Hematopoietic multipotent progenitor cell treated with erythropoietin and hydrocortisone succinate and interleukin-3 and kit ligand, for 8 days (in vitro differentiated cells): ENCODE data around the gene TTR.

Experiments used
- DNase-seq: peaks from one replicate; pipeline ENCODE4 v3.0.0-alpha.2; 2015

The TTR gene

GRCh38 chr18:31617031-31617717 is 25.5 kb downstream of the TTR start:
- no peak for DNase-seq

- DNase-seq: no peak
Observed at GRCh38 chr18:31618801-31619200, 27.1 kb downstream of the TTR start.

- DNase-seq: no peak
Observed at GRCh38 chr18:31619291-31619690, 27.6 kb downstream of the TTR start.

DNA sequence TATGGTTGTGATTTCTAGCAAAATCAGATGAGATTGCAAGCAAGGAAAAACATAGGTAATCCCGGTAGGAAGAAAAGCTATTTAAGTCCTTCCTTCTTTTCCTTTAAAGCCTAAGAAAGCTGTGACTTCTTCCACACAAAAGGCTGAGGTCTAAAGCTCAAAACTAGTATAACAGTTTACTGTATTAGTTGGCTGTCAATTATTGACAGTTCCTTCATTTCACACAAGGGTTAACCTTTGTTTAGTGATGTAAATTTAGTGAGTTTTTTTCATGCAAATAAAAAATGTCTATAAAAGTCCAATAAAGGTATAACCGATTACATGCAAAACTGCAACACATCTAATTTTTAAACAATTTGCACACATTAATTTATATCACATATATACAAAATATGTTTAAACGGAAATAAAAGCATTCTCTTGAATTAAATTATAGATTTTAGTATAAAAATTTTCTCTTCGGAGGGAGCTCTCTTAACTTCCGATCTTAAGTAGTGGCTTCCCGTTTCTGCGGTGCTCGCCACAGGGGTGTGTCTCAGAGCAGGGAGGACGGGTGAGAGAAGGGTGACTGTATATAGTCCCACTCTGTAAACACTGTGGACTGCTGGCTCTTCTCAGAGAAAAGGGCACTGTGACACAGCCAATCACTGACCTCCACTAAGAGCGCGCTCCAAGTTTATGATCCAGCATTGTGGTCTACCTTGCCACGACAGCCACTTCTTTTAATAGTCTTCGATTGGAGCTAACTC is 33.4 kb downstream of the TTR start:
- no peak for DNase-seq

GRCh38 chr18:31626409-31626808 is 34.7 kb downstream of the TTR start:
- DNase-seq: peak; percentile 10

DNA sequence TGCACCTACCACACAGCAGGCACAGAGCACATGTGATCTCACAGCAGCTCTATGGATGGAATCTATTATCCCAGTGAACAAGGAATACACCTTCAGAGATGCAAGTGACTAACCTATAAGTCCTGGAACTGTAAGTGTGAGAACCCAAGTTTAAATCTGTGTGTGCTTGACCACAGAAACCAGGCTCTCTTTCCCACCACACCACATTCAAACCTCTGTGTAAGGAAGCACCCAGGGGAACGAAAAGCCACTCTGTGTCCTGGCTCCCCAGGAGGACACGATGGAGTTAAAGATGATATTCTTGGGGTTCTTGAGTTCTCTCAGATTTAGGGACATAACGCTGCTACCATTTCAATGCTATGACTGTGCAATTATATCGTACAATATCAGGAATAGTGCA is 38.9 kb downstream of the TTR start:
- no peak for DNase-seq

DNA sequence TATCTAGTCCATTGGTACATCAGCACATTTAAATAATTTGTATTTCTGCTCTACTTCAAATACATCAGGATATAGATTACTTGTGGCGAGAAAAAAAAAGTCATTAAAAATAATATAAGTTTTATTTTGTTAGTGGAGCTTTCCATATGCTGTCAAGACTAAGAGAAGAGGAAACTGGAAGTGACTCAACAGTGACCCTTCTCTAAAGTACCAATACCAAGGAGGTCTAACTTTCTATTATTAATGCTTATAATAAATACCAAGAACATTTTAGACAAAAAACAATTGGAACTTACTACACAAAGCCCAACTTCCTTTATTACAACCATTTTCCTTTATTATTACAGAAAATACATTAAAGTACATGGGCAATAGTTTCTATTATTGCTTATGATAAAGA is 39.8 kb downstream of the TTR start:
- no peak for DNase-seq

- DNase-seq: no peak
Observed at GRCh38 chr18:31632356-31632755, 40.7 kb downstream of the TTR start.

- peak; percentile 27 for DNase-seq
Observed at GRCh38 chr18:31633392-31634330, 42.0 kb downstream of the TTR start.

- DNase-seq: no peak
Observed at GRCh38 chr18:31634331-31634713, 42.6 kb downstream of the TTR start.

DNA sequence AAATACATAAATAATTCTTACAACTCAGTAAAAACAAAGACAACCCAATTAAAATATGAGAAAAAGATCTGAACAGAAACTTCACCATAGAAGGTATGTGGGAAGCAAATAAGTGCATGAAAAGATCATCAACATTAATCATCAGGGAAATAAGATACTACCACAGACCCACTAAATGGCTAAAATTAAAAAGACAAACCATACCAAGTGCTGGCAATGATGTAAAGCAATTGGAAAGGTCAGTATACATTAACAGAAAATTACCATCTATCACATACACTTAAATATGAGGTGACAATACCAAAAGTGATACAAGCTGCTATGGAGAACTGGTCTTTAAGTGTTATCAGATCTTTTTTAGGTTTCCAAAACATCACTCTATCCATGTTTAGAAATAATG is 44.7 kb downstream of the TTR start:
- DNase-seq: no peak

DNA sequence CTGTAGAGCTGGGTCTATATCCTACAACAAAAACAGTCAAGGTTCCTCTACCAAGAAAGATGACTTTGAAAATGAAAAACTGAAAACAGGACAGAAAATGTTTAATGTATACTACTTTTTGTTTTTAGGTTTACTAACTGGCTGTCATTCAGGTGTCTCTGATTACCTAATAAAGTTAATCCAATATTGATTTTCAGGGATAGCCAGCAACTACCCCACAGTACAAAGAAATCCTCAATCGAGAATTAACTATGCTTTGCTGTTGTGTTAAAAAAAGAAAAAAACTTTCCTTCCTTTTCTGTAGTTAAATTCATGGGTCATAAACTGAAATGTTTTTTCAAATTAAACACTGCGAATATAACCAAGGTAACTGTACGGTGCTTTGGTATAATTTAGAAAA is 45.8 kb downstream of the TTR start:
- no peak for DNase-seq

GRCh38 chr18:31643003-31643402 is 51.3 kb downstream of the TTR start:
- no peak for DNase-seq

DNA sequence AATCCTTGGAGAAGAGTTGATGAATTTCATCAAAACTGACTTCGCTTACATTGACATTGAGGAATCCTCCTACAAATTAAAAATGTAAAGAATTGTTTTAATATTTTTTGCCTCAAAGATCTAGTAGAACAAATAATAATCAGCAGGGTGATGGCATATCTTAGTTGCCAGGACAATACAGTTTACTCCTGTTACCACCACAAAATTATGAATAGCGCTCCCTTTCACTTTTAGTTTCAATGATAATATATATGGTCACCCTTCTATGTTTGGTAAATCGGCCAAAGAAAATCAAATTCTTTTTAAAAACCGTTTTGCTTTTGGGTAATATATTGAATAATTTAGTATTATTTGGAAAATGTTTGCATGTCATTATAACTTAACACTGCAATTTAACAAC is 53.7 kb downstream of the TTR start:
- DNase-seq: no peak

DNA sequence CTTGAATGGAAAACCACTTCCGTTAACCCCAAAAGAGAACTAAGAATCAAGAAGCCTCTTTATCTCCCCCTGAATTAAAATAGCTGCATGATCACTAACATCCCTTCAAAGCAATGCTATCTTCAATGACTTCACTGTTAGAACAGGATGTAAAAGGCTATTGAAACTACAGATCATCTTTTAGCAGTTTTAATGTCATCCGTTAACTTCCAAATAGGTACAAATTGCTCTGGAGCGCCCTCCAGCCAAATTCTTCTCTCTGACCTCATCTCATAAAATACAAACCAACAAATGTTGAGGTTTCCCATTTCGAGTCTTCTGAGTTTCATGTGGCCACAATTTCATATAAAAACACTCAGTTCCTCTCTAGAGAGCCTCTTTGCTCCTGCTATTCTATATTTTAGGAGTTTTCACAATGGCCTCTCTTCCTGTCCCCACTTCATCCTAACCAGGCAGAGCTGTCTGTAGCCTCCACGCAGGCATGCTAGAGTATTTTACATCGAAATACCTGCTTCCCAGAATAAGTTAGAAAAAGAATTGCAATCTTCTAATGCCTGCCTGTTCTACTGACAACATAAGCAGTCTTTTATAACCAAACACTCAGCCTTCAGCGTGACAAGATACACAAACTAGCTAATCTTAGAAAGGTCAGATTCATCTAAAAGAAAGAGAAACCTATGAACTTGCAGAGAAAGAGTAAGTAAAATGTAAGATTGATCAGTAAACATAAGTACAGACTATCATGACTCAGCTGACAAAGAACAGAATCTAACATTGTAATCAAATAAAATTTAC is 54.9 kb downstream of the TTR start:
- no peak for DNase-seq

DNA sequence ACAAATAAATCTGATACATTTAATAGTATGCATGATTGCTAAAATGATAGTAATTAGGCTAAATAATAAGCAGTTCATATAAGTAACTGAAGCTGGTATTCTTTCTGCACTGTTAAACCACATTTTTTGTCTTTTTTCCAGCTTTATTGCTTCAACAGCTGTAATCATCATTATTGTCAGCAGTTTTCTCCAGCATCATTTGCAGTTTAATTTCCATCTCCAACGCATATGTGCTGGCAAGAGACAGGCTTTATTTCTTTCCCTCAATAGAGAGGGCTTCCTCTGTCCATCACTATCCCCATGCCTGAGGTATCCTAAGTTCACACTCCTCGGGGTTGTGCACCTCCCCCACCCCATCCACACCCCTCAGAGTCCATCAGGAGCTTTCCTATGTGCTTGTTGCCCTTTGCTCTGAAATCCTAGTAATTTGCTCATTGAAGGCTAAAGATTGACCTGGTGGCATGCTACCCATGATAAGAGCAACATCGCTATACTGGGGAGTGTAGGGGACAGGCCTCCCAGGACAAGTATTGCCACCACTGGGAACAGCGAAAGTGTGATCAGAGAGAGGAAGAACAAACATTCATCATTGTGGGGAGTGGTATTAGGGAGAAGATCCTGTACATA is 55.6 kb downstream of the TTR start:
- DNase-seq: no peak
